A673 (cell line): ENCODE measurements around the gene SUSD1. TPM values are rescaled to one million over a fixed set of nuclear protein-coding genes. Genes with fewer than 3 reads are reported as not detected.

Source experiments
- BruUV-seq: library from RNA; stranded (reverse); fragments of 400-500 nt; replicated peaks from 2 replicates; lab custom pipeline; 2021; lab: Mats Ljungman, UMichigan
- CTCF ChIA-PET: fragments of 300-600 bp; sonication (Branson Sonifier 250); formaldehyde crosslinking; loops from one replicate; lab custom pipeline; 2022; ENCODE audit warnings: antibody characterized with exemption; lab: Charles Lee
- POLR2A ChIA-PET: fragments of 300-600 bp; sonication (Branson Sonifier 250); formaldehyde crosslinking; loops from one replicate; lab custom pipeline; 2022; ENCODE audit warnings: antibody characterized with exemption; ENCODE audit not compliant: low non-redundant PET; lab: Charles Lee
- DNase-seq: peaks from one replicate; pipeline ENCODE4 v3.0.0-alpha.2; 2015; ENCODE audit warnings: low spot score
- H3K27ac ChIP-seq: fragments of 200-600 bp; sonication (generic); 2 replicates; pipeline ENCODE4 v1.5.1; 2016; ENCODE audit warnings: mixed run types, low read depth, mild to moderate bottlenecking, mixed read lengths, antibody characterized with exemption, low read length; ENCODE audit not compliant: poor library complexity, severe bottlenecking
- H3K27me3 ChIP-seq: fragments of 200-600 bp; sonication (generic); replicated peaks from 2 replicates; pipeline ENCODE4 v1.6.1; 2017; ENCODE audit warnings: mixed run types, low read depth, mild to moderate bottlenecking, mixed read lengths, antibody characterized with exemption, low read length; ENCODE audit not compliant: insufficient read depth, poor library complexity
- H3K36me3 ChIP-seq: fragments of 200-600 bp; sonication (generic); 2 replicates; pipeline ENCODE4 v1.6.1; 2016; ENCODE audit warnings: mixed run types, mild to moderate bottlenecking, mixed read lengths, antibody characterized with exemption, low read length; ENCODE audit not compliant: insufficient read depth, poor library complexity, severe bottlenecking
- H3K4me1 ChIP-seq: fragments of 200-600 bp; sonication (generic); 2 replicates; pipeline ENCODE4 v1.6.1; 2017; ENCODE audit warnings: mixed run types, mild to moderate bottlenecking, mixed read lengths, antibody characterized with exemption, low read length; ENCODE audit not compliant: insufficient read depth, poor library complexity, severe bottlenecking
- H3K4me3 ChIP-seq: fragments of 200-600 bp; sonication (generic); 2 replicates; pipeline ENCODE4 v1.5.1; 2016; ENCODE audit warnings: low read depth, mixed run types, mild to moderate bottlenecking, mixed read lengths, low read length; ENCODE audit not compliant: poor library complexity, severe bottlenecking
- H3K9me3 ChIP-seq: fragments of 200-600 bp; sonication (generic); 2 replicates; pipeline ENCODE4 v1.6.1; 2016; ENCODE audit warnings: mixed run types, low read depth, mild to moderate bottlenecking, mixed read lengths, antibody characterized with exemption, low read length; ENCODE audit not compliant: poor library complexity, severe bottlenecking
- EZH2 ChIP-seq: fragments of 200-600 bp; sonication (generic); IDR thresholded peaks from 2 replicates; pipeline ENCODE4 v1.6.1; 2017; ENCODE audit warnings: borderline replicate concordance, low read depth, mild to moderate bottlenecking, mixed read lengths, antibody characterized with exemption, low read length; ENCODE audit not compliant: poor library complexity, severe bottlenecking
- intact Hi-C: fragments of 100-400 bp; cut with micrococcal nuclease; formaldehyde crosslinking; loops from one replicate; pipeline ENCODE4 v1.10.0; 2022; ENCODE audit not compliant: unreplicated experiment
- total RNA-seq: library from RNA; stranded (reverse); gene quantifications from 2 replicates; pipeline ENCODE4 v1.2.3, GENCODE V29; 2021
- TF ChIP-seq, protein P1 (sequence below): fragments of 300-800, 200-600 bp; sonication (generic); conservative IDR thresholded peaks from 2 replicates; pipeline ENCODE4 v1.5.1; 2017; ENCODE audit warnings: low read depth, mild to moderate bottlenecking, antibody characterized with exemption, low read length, moderate library complexity, mixed read lengths

SUSD1 gene
- total RNA-seq, 1 experiment from 2014 or later: 14.9 TPM

DNA sequence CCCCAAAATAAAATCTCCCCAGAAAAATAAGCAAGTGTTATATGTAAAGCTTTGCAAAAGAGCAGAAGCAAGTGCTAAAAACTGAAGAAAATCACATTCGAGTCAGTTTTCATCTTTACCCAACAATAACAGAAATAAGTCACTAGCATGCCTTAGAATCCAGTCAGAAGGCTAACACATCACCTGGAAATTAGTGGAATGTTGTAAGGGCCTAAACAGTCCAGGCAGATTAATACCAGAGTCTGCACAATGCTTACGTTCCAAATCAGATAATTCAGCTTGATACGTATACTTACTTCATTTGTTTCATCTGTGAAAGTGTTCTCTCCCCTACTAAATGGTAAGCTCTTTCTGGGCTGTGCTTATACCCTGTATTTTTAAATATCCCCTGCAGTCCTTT, 42.7 kb downstream of the SUSD1 start:
- no peak overlapping the region for H3K27ac ChIP-seq
- no peaks in the 10 kb centered on the region for H3K36me3 ChIP-seq
- H3K27me3 ChIP-seq: no peaks in the 10 kb centered on the region
- no peak for DNase-seq
- H3K4me1 ChIP-seq: no peaks in the 10 kb centered on the region
- POLR2A ChIA-PET: no interaction called here
- no peak for TF ChIP-seq EZH2
- TF ChIP-seq, protein P1, sequence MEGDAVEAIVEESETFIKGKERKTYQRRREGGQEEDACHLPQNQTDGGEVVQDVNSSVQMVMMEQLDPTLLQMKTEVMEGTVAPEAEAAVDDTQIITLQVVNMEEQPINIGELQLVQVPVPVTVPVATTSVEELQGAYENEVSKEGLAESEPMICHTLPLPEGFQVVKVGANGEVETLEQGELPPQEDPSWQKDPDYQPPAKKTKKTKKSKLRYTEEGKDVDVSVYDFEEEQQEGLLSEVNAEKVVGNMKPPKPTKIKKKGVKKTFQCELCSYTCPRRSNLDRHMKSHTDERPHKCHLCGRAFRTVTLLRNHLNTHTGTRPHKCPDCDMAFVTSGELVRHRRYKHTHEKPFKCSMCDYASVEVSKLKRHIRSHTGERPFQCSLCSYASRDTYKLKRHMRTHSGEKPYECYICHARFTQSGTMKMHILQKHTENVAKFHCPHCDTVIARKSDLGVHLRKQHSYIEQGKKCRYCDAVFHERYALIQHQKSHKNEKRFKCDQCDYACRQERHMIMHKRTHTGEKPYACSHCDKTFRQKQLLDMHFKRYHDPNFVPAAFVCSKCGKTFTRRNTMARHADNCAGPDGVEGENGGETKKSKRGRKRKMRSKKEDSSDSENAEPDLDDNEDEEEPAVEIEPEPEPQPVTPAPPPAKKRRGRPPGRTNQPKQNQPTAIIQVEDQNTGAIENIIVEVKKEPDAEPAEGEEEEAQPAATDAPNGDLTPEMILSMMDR: no peak
- H3K4me3 ChIP-seq: no peak overlapping the region
- no peaks in the 10 kb centered on the region for H3K9me3 ChIP-seq
- intact Hi-C loops: no loop called here
- no TSS peak for BruUV-seq
- CTCF ChIA-PET: no interaction called here

DNA sequence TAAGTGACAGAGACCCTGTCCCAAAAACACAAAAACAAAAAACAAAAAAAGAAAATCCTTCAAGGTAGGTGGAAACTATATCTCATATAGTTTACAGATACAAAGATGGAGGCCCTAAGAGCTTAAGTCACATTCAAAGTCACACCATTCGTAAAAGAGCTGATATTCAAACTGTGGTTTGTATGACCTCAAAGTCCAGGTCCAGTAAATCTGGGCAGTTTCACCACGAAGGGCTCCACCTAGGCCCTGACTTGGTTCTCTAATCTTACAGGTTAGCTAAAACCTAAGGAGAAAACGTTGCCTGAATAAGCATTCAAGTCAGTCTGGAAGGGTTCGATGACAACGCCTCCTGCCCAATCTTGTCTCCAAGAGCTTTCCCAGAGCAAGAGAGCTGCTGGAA, 44.1 kb downstream of the SUSD1 start:
- CTCF ChIA-PET: interaction anchor here (0.5 kb wide), 1 partner anchor 48 kb away, joined by 3 read pairs; no protein-coding TSS in a partner anchor
- Histone ChIP-seq H3K36me3 (no peaks in the 10 kb centered on the region), H3K4me1 (no peaks in the 10 kb centered on the region), H3K9me3 (no peaks in the 10 kb centered on the region), H3K27ac (no peak overlapping the region), H3K4me3 (no peak overlapping the region), H3K27me3 (no peaks in the 10 kb centered on the region)
- BruUV-seq: no TSS peak
- DNase-seq: no peak
- intact Hi-C loops: no loop called here
- TF ChIP-seq, protein P1: no peak
- no peak for TF ChIP-seq EZH2
- POLR2A ChIA-PET: no interaction called here

DNA sequence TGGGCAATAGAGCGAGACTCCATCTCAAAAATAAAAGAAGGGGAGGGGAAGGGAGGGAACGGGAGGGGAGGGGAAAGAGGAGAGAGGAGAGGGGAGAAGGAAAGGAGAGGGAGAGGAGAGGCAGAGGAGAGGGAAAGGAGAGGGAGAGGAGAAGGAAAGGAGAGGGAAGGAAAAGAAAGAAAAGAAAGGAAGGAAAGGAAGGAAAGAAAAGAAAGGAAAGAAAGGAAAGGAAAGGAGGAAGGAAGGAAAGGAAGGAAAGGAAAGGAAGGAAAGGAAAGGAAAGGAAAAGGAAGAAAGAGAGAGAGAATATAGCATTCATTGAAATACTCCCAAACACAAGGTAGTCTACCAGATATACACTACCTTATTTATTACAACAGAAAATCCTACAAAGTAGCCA, 44.8 kb downstream of the SUSD1 start:
- intact Hi-C loops: no loop called here
- Histone ChIP-seq H3K4me3 (no peak overlapping the region), H3K27me3 (no peaks in the 10 kb centered on the region), H3K27ac (no peak overlapping the region), H3K36me3 (no peaks in the 10 kb centered on the region), H3K9me3 (no peaks in the 10 kb centered on the region), H3K4me1 (no peaks in the 10 kb centered on the region)
- TF ChIP-seq EZH2: no peak
- TF ChIP-seq, protein P1: no peak
- BruUV-seq: no TSS peak
- no peak for DNase-seq
- CTCF ChIA-PET: interaction anchor here (0.7 kb wide), 1 partner anchor 18 kb away, joined by 17 read pairs; no protein-coding TSS in a partner anchor
- POLR2A ChIA-PET: no interaction called here
